ENCODE data around the gene TBL2.
"Not testable (repeated sequence)": the region's sequence is repeated elsewhere in the genome, so short reads cannot be mapped to it uniquely, and the experiment has no call there.

DNA sequence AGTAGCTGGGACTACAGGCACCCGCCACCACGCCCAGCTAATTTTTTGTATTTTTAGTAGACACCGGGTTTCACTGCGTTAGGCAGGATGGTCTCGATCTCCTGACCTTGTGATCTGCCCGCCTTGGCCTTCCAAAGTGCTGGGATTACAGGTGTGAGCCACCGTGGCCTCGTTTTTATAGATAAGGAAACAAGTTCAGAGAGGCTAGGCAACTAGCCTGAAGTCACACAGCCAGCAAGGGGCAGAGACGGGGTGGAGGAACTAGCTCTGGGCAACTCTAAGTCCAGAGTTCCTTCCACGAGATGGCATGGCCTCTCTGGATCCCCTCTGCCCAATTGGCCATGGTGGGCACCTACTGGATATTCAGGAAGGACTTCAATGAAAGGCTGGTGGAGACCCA, 36.6 kb upstream of the TBL2 start:
- not testable (repeated sequence) for TF ChIP-seq POLR2AphosphoS5 (IDR thresholded peaks at IDR 0.05; ENCODE audit: insufficient read depth in 1 of 2, low read depth in 1 of 2)
- TF ChIP-seq, protein P1, sequence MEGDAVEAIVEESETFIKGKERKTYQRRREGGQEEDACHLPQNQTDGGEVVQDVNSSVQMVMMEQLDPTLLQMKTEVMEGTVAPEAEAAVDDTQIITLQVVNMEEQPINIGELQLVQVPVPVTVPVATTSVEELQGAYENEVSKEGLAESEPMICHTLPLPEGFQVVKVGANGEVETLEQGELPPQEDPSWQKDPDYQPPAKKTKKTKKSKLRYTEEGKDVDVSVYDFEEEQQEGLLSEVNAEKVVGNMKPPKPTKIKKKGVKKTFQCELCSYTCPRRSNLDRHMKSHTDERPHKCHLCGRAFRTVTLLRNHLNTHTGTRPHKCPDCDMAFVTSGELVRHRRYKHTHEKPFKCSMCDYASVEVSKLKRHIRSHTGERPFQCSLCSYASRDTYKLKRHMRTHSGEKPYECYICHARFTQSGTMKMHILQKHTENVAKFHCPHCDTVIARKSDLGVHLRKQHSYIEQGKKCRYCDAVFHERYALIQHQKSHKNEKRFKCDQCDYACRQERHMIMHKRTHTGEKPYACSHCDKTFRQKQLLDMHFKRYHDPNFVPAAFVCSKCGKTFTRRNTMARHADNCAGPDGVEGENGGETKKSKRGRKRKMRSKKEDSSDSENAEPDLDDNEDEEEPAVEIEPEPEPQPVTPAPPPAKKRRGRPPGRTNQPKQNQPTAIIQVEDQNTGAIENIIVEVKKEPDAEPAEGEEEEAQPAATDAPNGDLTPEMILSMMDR (IDR thresholded peaks at IDR 0.05), result not testable (repeated sequence)
